NCI-H69 (cell line): Measurements from ENCODE around the gene FRAS1.

Experiments
- DNase-seq: peaks from one replicate; lab custom pipeline; 2025; lab: John Stamatoyannopoulos, UW

Gene FRAS1

DNA sequence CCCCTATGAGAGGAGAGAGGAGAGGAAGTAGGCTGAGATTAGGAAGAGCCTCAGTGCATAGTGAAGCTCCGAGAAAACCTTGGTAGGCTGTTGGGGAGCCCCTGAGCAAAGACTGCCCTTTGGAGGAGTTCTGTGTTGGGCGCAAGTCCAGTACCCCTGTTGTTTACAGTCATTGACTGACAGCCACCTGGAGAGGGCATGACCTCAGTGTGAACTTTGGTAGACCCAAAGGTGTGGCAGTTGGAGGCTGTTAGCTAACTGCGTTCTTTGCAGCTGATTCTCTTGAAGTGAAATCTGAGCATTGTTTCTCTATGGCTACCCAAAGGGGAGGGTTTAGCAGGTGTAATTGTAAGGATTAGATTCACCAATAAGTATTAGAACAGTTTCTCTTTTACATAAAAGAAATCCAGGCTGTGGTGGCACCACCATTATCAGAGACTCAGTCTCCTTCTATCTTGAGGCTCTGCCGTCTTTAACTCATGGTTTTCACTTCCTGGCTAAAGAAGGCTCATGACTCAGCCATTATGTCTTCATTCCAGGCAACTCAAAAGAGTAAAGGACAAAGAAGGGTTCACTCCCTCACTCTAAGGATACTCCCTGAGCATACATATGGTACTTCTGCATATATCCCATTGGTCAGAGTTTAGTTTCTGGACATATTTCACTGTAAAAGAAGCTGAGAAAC, 527.9 kb downstream of the FRAS1 start:
- DNase-seq = no peak

DNA sequence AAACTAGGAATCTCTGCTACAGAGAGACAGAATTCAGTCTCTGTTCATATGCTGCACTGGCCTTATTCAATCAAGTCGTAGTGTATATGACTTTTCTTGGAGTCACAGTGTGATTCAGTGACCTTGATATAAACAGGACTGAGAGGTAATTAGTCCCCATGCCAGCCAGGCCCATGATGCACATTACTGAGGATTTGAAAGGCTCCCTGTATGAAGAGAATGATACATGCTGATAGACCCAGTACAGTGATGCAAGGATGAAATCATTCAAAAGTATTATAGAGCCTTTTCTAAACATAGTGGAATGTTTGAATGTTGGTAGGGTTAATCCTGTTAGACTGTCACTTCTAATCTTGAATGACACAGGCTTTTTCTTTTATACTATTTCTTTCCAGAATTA, 528.5 kb downstream of the FRAS1 start:
- no peak for DNase-seq

DNA sequence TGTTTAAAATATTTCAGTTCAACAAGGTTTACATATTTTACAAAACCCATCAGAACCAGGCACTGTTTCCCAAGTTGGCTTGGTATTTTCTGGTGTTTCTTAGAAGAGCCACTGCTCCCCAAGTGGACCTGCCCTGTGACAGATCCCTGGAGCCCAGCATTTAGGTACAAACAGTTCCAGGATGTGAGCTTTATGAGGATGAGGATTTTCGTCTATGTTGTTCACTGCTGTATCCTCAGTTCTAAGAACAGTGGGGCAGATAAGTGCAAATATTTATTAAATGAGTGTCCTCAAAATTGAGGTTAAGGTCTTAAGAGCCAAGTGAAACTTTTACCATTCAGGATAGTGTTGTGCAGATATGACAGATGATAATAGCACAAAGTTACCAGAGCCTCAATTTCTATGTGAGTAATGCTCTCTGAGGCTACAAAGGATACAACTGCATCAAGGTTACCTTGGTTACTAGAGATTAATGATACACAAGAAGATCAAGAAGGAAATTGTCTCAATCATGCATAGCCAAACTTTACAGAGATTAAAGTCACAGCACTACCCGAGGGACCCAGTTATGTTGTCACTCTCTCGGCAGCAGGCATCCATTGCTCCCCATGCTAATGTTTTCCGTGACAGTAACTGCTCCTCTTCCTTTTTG, 531.9 kb downstream of the FRAS1 start:
- no peak for DNase-seq

DNA sequence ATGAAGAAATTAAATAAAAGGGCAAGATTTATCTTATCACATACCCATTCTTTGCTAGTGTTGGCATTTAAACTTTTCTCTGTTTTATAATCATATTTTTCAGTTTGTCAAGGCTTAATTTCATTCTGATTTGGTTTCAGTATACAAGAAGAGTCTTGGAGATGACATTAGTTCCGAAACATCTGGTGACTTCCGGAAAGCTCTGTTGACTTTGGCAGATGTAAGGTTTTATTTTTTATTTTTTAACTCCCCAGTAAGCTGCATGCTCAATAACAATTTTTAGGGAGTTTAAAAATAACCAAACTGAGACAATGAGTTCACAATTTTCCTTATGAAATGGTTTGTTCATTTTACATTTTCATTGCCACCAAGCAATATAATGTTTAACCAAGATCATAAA, 534.3 kb downstream of the FRAS1 start:
- no peak for DNase-seq

DNA sequence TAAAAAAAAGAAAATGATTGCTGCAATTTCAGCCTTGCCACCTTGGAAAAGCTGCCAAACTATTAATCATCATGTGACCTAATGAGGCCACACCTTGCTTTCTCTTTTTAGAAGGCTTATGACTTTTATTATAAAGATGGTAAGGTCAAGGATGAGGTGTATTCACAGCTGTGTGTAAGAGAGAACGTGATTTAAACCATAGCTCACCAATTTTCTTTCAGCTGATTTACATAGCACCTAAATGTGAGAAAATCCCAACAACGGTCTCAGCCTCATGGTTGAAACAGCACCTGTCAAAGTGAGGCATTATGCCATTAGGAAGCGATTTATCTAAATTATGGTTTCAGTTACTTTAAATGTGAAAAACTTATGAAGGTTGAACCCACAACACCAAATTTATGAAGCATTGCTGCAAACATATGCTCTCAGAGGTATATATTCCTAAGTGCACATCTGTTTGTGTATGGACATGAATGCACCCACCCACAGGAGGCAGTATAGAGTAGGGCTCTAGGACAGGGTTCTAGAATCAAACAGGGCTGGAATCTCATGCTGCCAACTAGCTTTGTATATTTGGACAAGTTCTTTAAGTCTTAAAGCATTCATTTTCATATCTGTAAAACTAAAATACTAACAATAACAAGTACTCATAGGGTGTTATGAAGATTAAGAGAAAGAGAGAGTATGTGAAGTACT, 535.1 kb downstream of the FRAS1 start:
- DNase-seq = peak; percentile 67
